HG03342 (cell line): ENCODE results near the gene OR52N5.

Experiments used
- ATAC-seq: cut with Tn5 transposase; IDR thresholded peaks from one replicate; pipeline ENCODE4 v1.9.1; 2021; ENCODE audit warnings: mild to moderate bottlenecking, moderate library complexity; ENCODE audit not compliant: unreplicated experiment

OR52N5 gene

GRCh38 chr11:5783255-5783654 is at the start of gene OR52N5:
OR52N5 (minus strand) TSS chr11:5783355; CDS start chr11:5778634, 4,721 bp downstream.
- ATAC-seq, result no peak

- no peak for ATAC-seq
These were observed 48.2 kb upstream of the OR52N5 start for GRCh38 chr11:5831196-5831829.

GRCh38 chr11:5818245-5818886 is 35.2 kb upstream of the OR52N5 start:
- peak; percentile 57 for ATAC-seq

GRCh38 chr11:5815534-5815933 is 32.4 kb upstream of the OR52N5 start:
- ATAC-seq, result no peak

DNA sequence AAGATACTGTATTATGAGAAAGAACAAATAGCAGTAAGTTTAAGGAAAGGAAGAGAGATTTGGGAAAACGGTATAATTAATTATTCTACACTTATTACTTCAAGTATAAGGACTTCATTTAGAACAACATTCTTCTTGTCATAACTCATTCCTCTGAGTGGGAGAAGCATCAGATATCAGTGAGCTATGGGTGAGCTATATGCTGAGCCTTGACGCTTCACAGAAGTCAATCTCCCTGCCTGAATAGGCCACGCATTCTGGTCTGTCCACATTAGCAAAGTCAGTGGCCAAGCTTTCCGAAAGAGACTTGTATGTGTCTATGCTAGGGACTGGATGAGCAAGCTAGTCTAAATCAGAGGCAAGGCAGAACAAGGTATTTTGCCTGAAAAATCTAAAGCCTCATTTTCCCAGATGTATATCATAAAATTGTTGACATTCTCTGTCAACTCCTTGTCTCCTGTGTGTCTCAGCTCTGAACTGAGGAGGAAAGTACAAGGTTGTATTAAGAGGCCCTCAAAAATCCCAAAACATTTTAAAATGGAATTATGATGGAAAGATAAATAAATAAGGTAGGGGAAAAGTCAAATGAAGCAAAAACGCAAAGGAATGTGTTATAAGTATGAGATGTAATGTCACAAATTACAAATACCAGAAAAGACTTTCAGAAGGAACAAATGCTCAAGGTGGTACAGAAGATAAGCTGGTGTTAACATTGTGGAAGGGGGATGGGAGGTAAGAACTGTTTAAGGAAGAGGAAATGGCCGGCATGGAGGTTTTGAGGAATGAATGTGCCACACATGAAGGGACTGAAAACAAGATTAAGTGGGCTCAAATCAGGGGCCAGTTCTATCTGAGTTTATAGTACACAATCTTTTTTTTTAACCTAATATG is 27.0 kb upstream of the OR52N5 start:
- ATAC-seq, result no peak

GRCh38 chr11:5809122-5809519 is 26.0 kb upstream of the OR52N5 start:
- peak; percentile 32 for ATAC-seq

- ATAC-seq, result peak; percentile 90
These were observed 25.5 kb upstream of the OR52N5 start, which contains the start of gene OR52N2 for GRCh38 chr11:5808500-5809121. OR52N2 (plus strand) TSS chr11:5808924; CDS start chr11:5820336, 11,412 bp downstream.

- ATAC-seq, result no peak
These were observed 24.4 kb upstream of the OR52N5 start for GRCh38 chr11:5807580-5807979.

- no peak for ATAC-seq
These were observed 20.8 kb upstream of the OR52N5 start for GRCh38 chr11:5803982-5804381.

GRCh38 chr11:5796541-5796940 is 13.4 kb upstream of the OR52N5 start:
- ATAC-seq, result no peak

DNA sequence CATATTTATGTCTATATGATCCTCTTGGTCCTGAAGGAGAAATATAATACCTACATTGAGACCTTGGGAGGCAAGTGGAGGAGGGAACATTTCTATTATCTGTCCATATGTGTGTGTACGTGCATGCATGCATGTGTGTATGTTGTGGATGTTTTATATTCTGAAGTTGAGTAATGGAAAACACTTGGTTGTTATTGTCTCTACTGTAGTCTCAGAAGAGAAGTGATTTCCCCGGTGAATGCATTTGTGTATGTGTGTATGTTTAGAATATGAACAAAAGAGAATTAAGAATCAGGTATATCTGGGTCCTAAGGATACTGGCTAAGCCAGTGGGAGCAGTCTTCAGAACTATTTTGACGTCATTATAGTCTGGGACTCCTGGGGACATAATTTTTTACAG is 8.0 kb upstream of the OR52N5 start, which contains the start of gene OR52N1:
OR52N1 (minus strand) TSS at position 101 of the 400 bp plus-strand sequence. CDS start 2,449 bp downstream, outside the sequence.
- ATAC-seq, result no peak

DNA sequence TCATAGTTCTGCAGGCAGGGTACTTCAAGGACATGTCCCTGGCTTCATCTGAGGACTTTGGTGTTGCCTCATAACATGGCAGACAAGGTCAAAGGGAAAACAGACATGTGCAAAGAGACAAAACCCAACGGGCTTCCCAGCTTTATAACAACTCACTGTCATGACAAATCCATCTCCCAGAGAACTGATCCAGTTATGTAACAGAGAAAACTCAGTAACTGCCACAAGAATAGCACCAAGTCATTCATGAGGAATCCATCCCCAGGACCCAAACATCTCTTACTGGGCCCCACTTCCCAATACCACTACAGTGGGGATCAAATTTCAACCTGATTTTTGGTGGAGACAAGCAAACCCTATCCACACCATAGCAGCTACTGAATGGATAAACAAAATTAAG is 16.1 kb downstream of the OR52N5 start:
- no peak for ATAC-seq

- no peak for ATAC-seq
These were observed 29.2 kb downstream of the OR52N5 start, which contains the start of gene OR52N4 for GRCh38 chr11:5753943-5754342. OR52N4 (plus strand) TSS chr11:5754243; CDS start chr11:5754741, 498 bp downstream.

DNA sequence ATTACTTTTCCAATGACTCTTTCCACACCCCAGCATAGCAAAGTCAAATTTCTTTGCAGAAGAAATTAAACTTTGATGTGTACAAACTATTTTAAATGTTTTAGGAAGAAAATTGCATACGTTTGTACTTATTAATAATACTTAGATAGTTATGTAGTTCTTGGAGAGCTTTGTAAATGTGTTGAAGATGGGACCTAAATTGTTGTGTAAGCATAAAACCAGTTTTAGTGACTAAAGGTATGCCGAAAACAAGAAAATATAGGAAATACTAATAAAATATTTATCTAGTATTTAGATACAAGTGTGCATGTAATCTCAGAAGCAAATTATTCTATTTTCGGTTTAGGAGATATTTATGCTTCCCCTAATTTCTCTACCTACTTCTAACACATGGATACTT is 33.3 kb downstream of the OR52N5 start:
- ATAC-seq, result no peak

DNA sequence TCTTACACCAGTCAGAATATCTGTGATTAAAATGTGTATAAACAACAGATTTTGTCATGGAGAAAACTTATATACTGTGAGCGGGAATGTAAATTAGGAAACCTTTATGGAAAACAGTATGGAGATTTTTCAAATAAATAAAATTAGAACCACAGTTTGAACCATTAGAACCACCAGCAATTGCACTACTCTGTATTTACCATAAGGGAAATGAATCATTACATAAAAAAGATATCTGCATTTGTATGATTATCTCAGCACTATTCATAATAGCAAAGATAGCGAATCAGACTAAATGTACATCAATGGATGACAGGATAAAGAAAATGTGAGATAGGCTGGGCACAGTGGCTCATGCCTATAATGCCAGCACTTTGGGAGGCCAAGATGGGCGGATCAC is 36.5 kb downstream of the OR52N5 start:
- no peak for ATAC-seq

- no peak for ATAC-seq
These were observed 44.7 kb downstream of the OR52N5 start for GRCh38 chr11:5738431-5738830.

- no peak for ATAC-seq
These were observed 45.3 kb downstream of the OR52N5 start for GRCh38 chr11:5737670-5738392.

DNA sequence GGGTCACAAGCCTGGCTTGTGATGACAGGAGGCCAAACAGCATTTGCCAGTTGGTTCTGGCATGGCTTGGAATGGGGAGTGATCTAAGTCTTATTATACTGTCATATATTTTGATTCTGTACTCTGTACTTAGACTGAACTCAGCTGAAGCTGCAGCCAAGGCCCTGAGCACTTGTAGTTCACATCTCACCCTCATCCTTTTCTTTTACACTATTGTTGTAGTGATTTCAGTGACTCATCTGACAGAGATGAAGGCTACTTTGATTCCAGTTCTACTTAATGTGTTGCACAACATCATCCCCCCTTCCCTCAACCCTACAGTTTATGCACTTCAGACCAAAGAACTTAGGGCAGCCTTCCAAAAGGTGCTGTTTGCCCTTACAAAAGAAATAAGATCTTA is 46.1 kb downstream of the OR52N5 start:
- no peak for ATAC-seq

DNA sequence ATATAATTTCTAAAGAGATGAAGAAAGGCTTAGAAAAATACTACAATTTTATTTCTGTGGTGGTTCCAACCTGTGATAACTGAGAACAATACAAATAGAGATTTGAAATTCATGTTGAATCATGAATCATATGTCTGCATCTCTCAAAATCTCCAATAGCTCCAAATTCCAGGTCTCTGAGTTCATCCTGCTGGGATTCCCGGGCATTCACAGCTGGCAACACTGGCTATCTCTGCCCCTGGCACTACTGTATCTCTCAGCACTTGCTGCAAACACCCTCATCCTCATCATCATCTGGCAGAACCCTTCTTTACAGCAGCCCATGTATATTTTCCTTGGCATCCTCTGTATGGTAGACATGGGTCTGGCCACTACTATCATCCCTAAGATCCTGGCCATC is 46.8 kb downstream of the OR52N5 start, which contains the start of gene OR56B1:
OR56B1 (plus strand) TSS at position 53 of the 400 bp plus-strand sequence; CDS start at position 122, 69 bp downstream.
- no peak for ATAC-seq

GRCh38 chr11:5727691-5728090 is 55.5 kb downstream of the OR52N5 start:
- ATAC-seq, result no peak
